Measurements from ENCODE around the gene SNX10. TPM values are rescaled to one million over a fixed set of nuclear protein-coding genes. Genes with fewer than 3 reads are reported as not detected.

Gene SNX10
- total RNA-seq, 2 experiments from 2014 or later: 4.6 to 5.8 TPM

- Histone ChIP-seq H3K27ac (ENCODE audit: low read depth in 1 of 2, low read length in 2 of 2) (no peak overlapping the region), H3K4me1 (ENCODE audit: insufficient read depth, low read length) (peaks cover 11% of the 10 kb centered on the region), H3K27me3 (ENCODE audit: control insufficient read depth in 1 of 2, insufficient read depth in 2 of 2, low read length in 2 of 2) (no peaks in the 10 kb centered on the region), H3K9me3 (ENCODE audit: control insufficient read depth in 1 of 2, insufficient read depth in 1 of 2, low read length in 2 of 2) (no peaks in the 10 kb centered on the region), H3K4me3 (ENCODE audit: low read length) (no peak overlapping the region), H3K36me3 (ENCODE audit: insufficient read depth, low read length) (peaks cover 10% of the 10 kb centered on the region)
- intact Hi-C loops (cut with DNase I, micrococcal nuclease): no loop called here
- DNase-seq (no peak), ATAC-seq (ENCODE audit: poor library complexity) (no peak)
- H3K27me3 Mint-ChIP-seq: no peaks in the 10 kb centered on the region
- ChIA-PET CTCF (no interaction called here), POLR2A (no interaction called here)
- peaks cover 7% of the 10 kb centered on the region for H3K36me3 Mint-ChIP-seq (ENCODE audit: low read depth)
- peaks cover 32% of the 10 kb centered on the region for H3K4me1 Mint-ChIP-seq (ENCODE audit: low read depth)
- TF ChIP-seq, protein P1, sequence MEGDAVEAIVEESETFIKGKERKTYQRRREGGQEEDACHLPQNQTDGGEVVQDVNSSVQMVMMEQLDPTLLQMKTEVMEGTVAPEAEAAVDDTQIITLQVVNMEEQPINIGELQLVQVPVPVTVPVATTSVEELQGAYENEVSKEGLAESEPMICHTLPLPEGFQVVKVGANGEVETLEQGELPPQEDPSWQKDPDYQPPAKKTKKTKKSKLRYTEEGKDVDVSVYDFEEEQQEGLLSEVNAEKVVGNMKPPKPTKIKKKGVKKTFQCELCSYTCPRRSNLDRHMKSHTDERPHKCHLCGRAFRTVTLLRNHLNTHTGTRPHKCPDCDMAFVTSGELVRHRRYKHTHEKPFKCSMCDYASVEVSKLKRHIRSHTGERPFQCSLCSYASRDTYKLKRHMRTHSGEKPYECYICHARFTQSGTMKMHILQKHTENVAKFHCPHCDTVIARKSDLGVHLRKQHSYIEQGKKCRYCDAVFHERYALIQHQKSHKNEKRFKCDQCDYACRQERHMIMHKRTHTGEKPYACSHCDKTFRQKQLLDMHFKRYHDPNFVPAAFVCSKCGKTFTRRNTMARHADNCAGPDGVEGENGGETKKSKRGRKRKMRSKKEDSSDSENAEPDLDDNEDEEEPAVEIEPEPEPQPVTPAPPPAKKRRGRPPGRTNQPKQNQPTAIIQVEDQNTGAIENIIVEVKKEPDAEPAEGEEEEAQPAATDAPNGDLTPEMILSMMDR (IDR thresholded peaks at IDR 0.05): no peak
- no peak overlapping the region for H3K4me3 Mint-ChIP-seq
- H3K9me3 Mint-ChIP-seq: no peaks in the 10 kb centered on the region
- H3K27ac Mint-ChIP-seq: no peak overlapping the region
Measured at GRCh38 chr7:26308551-26308950, 16.9 kb downstream of the SNX10 start.

GRCh38 chr7:26309089-26309488 is 17.4 kb downstream of the SNX10 start:
- no peaks in the 10 kb centered on the region for H3K9me3 Mint-ChIP-seq
- Histone ChIP-seq H3K27ac (ENCODE audit: low read depth in 1 of 2, low read length in 2 of 2) (no peak overlapping the region), H3K4me1 (ENCODE audit: insufficient read depth, low read length) (peaks cover 11% of the 10 kb centered on the region), H3K27me3 (ENCODE audit: control insufficient read depth in 1 of 2, insufficient read depth in 2 of 2, low read length in 2 of 2) (no peaks in the 10 kb centered on the region), H3K9me3 (ENCODE audit: control insufficient read depth in 1 of 2, insufficient read depth in 1 of 2, low read length in 2 of 2) (no peaks in the 10 kb centered on the region), H3K4me3 (ENCODE audit: low read length) (no peak overlapping the region), H3K36me3 (ENCODE audit: insufficient read depth, low read length) (peaks cover 10% of the 10 kb centered on the region)
- peaks cover 29% of the 10 kb centered on the region for H3K4me1 Mint-ChIP-seq (ENCODE audit: low read depth)
- no peak for ATAC-seq (ENCODE audit: poor library complexity)
- CTCF ChIA-PET: no interaction called here
- H3K4me3 Mint-ChIP-seq: no peak overlapping the region
- POLR2A ChIA-PET: no interaction called here
- H3K27me3 Mint-ChIP-seq: no peaks in the 10 kb centered on the region
- no peak for DNase-seq
- no peak overlapping the region for H3K27ac Mint-ChIP-seq
- intact Hi-C loops (cut with DNase I, micrococcal nuclease): no loop called here
- TF ChIP-seq, protein P1 (IDR thresholded peaks at IDR 0.05): no peak
- peaks cover 6% of the 10 kb centered on the region for H3K36me3 Mint-ChIP-seq (ENCODE audit: low read depth)

GRCh38 chr7:26311798-26312197 is 20.1 kb downstream of the SNX10 start:
- H3K36me3 ChIP-seq (ENCODE audit: insufficient read depth, low read length): peaks cover 10% of the 10 kb centered on the region
- H3K4me3 ChIP-seq (ENCODE audit: low read length): no peak overlapping the region
- H3K27ac ChIP-seq (ENCODE audit: low read depth in 1 of 2, low read length in 2 of 2): no peak overlapping the region
- ATAC-seq (ENCODE audit: poor library complexity) (no peak), DNase-seq (no peak)
- H3K9me3 ChIP-seq (ENCODE audit: control insufficient read depth in 1 of 2, insufficient read depth in 1 of 2, low read length in 2 of 2): no peaks in the 10 kb centered on the region
- intact Hi-C loops (cut with DNase I, micrococcal nuclease): no loop called here
- no peaks in the 10 kb centered on the region for H3K27me3 ChIP-seq (ENCODE audit: control insufficient read depth in 1 of 2, insufficient read depth in 2 of 2, low read length in 2 of 2)
- H3K4me1 Mint-ChIP-seq (ENCODE audit: low read depth): peaks cover 10% of the 10 kb centered on the region
- no peak overlapping the region for H3K4me3 Mint-ChIP-seq
- ChIA-PET POLR2A (no interaction called here), CTCF (no interaction called here)
- no peaks in the 10 kb centered on the region for H3K4me1 ChIP-seq (ENCODE audit: insufficient read depth, low read length)
- H3K27me3 Mint-ChIP-seq: no peaks in the 10 kb centered on the region
- H3K36me3 Mint-ChIP-seq (ENCODE audit: low read depth): peaks cover 6% of the 10 kb centered on the region
- H3K27ac Mint-ChIP-seq: no peak overlapping the region
- H3K9me3 Mint-ChIP-seq: no peaks in the 10 kb centered on the region
- TF ChIP-seq, protein P1 (IDR thresholded peaks at IDR 0.05): no peak
